GM10266 (cell line): Measurements from ENCODE around the gene ZBTB7C.

Experiments
- DNase-seq: peaks from one replicate; pipeline ENCODE4 v3.0.0; 2012; ENCODE audit errors: extremely low spot score
- CTCF ChIP-seq: IDR thresholded peaks from 2 replicates; pipeline ENCODE4 v1.5.1; 2012; ENCODE audit warnings: mild to moderate bottlenecking, low read depth; ENCODE audit not compliant: control insufficient read depth, insufficient read depth; ENCODE audit errors: missing control alignments

Gene ZBTB7C

DNA sequence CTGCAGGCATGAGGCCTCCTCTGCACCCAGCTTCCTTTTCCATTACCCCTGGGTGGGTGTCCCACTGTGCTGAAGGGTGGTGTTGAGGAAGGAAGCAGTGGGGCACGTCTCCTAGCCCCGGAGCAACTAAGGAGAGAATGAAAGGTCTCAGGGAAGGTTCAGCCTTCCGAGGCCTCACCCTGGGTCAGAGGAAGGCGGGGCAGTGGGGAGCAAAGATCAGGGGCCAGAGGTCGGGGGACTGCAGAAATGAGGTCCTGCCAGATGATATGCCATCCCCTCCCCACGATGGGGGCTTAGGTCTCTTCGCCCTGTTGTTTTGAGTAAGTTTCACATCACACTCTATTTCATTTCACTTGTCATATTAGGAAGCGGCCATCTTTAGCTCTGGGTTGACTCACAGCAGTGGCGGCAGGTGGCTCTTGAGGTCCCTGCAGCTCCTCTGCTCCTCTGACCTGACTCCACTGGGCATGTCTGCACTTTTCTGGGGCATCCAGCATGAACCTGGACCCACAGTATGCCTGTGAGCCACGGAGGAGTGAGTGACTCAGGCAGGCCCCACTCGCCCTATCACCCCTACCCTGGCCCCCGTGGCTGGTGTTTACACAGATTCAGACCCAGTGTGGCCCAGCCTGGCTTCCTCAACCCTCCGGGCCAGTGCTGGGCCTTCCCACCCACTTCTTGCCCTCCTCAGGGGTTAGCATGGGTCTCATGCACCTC is 325.0 kb downstream of the ZBTB7C start:
- no peak for DNase-seq
- TF ChIP-seq CTCF: no peak

DNA sequence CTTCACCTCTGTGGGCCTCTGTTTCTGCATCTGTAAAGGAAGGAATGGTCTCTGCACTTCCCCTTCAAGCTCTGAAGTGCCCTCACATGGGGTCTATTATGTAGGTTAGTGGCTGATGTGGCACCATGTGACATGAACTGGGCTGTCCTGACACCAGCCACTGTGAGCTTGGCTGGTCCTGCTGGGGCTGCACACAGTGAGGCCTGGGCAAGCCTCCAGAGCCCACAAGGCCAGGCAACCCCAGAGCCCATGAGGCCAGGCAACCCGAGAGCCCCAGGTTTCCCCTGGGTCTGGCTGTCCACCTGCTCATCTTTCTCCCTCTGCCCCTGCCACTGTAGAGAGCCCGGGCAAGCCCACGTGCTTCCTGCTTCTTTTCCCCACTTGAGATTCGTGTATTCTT is 328.6 kb downstream of the ZBTB7C start:
- DNase-seq: no peak
- no peak for TF ChIP-seq CTCF

DNA sequence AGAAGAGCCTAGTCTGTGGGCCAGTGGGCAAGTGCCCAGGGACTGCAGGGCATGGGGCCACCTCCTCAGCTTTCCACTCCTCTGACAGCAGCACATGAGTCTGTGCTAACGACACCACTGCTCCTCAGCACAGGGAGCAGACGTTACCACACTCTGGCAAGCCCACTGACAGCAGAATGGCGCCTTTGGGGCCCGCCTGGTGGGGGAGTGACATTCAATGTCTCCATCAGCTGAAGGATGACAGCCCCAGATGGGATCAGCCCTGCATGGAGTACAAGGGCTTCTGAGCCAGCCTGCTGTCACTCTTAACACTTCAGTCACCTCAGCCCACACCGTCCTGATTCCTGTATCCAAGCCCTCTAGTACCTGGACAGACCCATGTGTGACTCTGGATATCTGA is 329.3 kb downstream of the ZBTB7C start:
- TF ChIP-seq CTCF: no peak
- DNase-seq: no peak

- no peak for DNase-seq
- TF ChIP-seq CTCF: no peak
Observed at GRCh38 chr18:48078448-48078847, 330.7 kb downstream of the ZBTB7C start.

- no peak for DNase-seq
Observed at GRCh38 chr18:48077291-48077690, 331.9 kb downstream of the ZBTB7C start.

GRCh38 chr18:48076461-48076860 is 332.7 kb downstream of the ZBTB7C start:
- no peak for TF ChIP-seq CTCF
- DNase-seq: no peak

More at GRCh38 chr18:48077291-48077690, 331.9 kb downstream of the ZBTB7C start:
- no peak for TF ChIP-seq CTCF

DNA sequence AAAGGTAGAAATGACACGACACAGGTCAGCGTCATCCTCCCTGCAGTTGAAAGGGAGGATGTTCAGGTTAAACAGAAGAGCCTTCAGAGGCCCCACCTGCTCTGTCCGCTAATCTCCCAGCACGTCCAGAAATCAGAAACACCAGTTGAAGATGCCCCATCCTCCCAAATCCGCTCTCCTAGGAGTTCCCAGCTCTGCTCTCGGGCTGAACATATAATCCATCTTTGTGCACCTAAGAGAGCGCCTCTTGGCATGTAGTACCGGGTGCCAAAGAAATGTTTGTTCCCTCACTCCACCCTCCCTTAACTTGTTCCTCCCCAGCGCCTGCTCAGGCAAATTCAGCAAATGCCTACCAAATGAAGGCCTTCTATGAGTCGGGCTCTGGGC is 333.5 kb downstream of the ZBTB7C start:
- DNase-seq: no peak
- no peak for TF ChIP-seq CTCF
